GM19238 (cell line): ENCODE data around the gene REPIN1.

ENCODE experiments used
- DNase-seq: peaks from one replicate; pipeline ENCODE4 v3.0.0; 2011; ENCODE audit warnings: low spot score; ENCODE audit not compliant: insufficient read length

REPIN1 gene

GRCh38 chr7:150336746-150337145, 31.9 kb upstream of the REPIN1 start:
- DNase-seq = no peak

GRCh38 chr7:150337179-150337578, 31.4 kb upstream of the REPIN1 start:
- DNase-seq = no peak

GRCh38 chr7:150337659-150338081, 31.0 kb upstream of the REPIN1 start:
- DNase-seq = no peak

GRCh38 chr7:150338166-150338829, 30.3 kb upstream of the REPIN1 start:
- no peak for DNase-seq

- no peak for DNase-seq
These were observed 29.2 kb upstream of the REPIN1 start for GRCh38 chr7:150339409-150339809.

- no peak for DNase-seq
These were observed 28.4 kb upstream of the REPIN1 start for GRCh38 chr7:150340024-150340749.

- no peak for DNase-seq
These were observed 27.8 kb upstream of the REPIN1 start for GRCh38 chr7:150340875-150341262.

- DNase-seq = no peak
These were observed 27.1 kb upstream of the REPIN1 start, which contains the start of gene RARRES2 for GRCh38 chr7:150341263-150342120. Gene RARRES2, minus strand, starts transcription at chr7:150341629. Its CDS starts 1,020 bp downstream, at chr7:150340609.

- DNase-seq = no peak
These were observed 26.6 kb upstream of the REPIN1 start for GRCh38 chr7:150342121-150342408.

- no peak for DNase-seq
These were observed 25.4 kb upstream of the REPIN1 start for GRCh38 chr7:150343225-150343624.

- no peak for DNase-seq
These were observed 24.3 kb upstream of the REPIN1 start for GRCh38 chr7:150344299-150344698.

- no peak for DNase-seq
These were observed 23.6 kb upstream of the REPIN1 start for GRCh38 chr7:150345012-150345411.

GRCh38 chr7:150346922-150347321, 21.7 kb upstream of the REPIN1 start:
- no peak for DNase-seq

- no peak for DNase-seq
These were observed 16.9 kb upstream of the REPIN1 start for GRCh38 chr7:150351587-150352194.

GRCh38 chr7:150355666-150356059, 13.0 kb upstream of the REPIN1 start:
- DNase-seq = no peak

- no peak for DNase-seq
These were observed 12.2 kb upstream of the REPIN1 start for GRCh38 chr7:150356265-150356897.

GRCh38 chr7:150357270-150357669, 11.4 kb upstream of the REPIN1 start:
- DNase-seq = no peak

GRCh38 chr7:150357771-150358427, 10.7 kb upstream of the REPIN1 start:
- DNase-seq = no peak

- DNase-seq = no peak
These were observed 10.2 kb upstream of the REPIN1 start for GRCh38 chr7:150358433-150358832.

GRCh38 chr7:150358988-150359621, 9.5 kb upstream of the REPIN1 start:
- DNase-seq = no peak
